K562 (cell line): ENCODE data around the gene INS. TPM values are rescaled to one million over a fixed set of nuclear protein-coding genes. Genes with fewer than 3 reads are reported as not detected.

Experiments used
- ZBED1 ChIP-seq: IDR thresholded peaks from 2 replicates; pipeline ENCODE4 v1.6.1; 2014
- ZFPM2 ChIP-seq: fragments of 250-450 bp; sonication (Bioruptor Pico); IDR thresholded peaks from 2 replicates; pipeline ENCODE4 v1.5.1; 2022; ENCODE audit warnings: mild to moderate bottlenecking
- ZNF146 ChIP-seq: IDR thresholded peaks from one replicate; pipeline ENCODE4 v1.6.1; 2018; ENCODE audit warnings: missing compliant biosample characterization; ENCODE audit not compliant: unreplicated experiment
- ZNF512 ChIP-seq: IDR thresholded peaks from 2 replicates; pipeline ENCODE4 v1.6.1; 2016; ENCODE audit warnings: missing genetic modification characterization, missing compliant biosample characterization
- polyA plus RNA-seq, 8 experiments: library from polyadenylated mRNA; depleted of rRNA in 4 of 8; stranded (reverse) in 5 of 8; unstranded in 3 of 8; fragments of >200 nt; fragmentation: Nextera tagmentation in 2 of 8; fragmentation: Illumina TruSeq in 1 of 8; extraction: Ambion mirVana in 2 of 8; extraction: Trizol in 1 of 8; gene quantifications; 2 replicates each; pipeline versions ENCODE4 v1.2.1 to v1.2.3, GENCODE V29; 2011 to 2014; ENCODE audit warnings: inconsistent platforms in 1 of 8, missing spikeins in 1 of 8
- total RNA-seq, 7 experiments: library from RNA; depleted of rRNA in 6 of 7; stranded (reverse); fragments of >200 nt in 6 of 7; fragmentation: Illumina TruSeq in 2 of 7; extraction: Trizol in 2 of 7; gene quantifications; 2 replicates each; pipeline versions ENCODE4 v1.2.1 to v1.2.3, GENCODE V29; 2011 to 2021; ENCODE audit warnings: low replicate concordance in 1 of 7
- TF ChIP-seq, protein P1 (sequence below): fragments of 250-450 bp; sonication (Bioruptor Pico); IDR thresholded peaks from 2 replicates; pipeline ENCODE4 v1.4.0; 2020; ENCODE audit warnings: borderline replicate concordance
- TF ChIP-seq, protein P2 (sequence below): IDR thresholded peaks from 2 replicates; pipeline ENCODE4 v1.6.1; 2014; ENCODE audit warnings: antibody characterized with exemption

INS gene
- total and polyA plus RNA-seq, 9 of the 15 experiments (the other 6 are each of a cell fraction or from before 2014, with no cell fraction given), result not detected

DNA sequence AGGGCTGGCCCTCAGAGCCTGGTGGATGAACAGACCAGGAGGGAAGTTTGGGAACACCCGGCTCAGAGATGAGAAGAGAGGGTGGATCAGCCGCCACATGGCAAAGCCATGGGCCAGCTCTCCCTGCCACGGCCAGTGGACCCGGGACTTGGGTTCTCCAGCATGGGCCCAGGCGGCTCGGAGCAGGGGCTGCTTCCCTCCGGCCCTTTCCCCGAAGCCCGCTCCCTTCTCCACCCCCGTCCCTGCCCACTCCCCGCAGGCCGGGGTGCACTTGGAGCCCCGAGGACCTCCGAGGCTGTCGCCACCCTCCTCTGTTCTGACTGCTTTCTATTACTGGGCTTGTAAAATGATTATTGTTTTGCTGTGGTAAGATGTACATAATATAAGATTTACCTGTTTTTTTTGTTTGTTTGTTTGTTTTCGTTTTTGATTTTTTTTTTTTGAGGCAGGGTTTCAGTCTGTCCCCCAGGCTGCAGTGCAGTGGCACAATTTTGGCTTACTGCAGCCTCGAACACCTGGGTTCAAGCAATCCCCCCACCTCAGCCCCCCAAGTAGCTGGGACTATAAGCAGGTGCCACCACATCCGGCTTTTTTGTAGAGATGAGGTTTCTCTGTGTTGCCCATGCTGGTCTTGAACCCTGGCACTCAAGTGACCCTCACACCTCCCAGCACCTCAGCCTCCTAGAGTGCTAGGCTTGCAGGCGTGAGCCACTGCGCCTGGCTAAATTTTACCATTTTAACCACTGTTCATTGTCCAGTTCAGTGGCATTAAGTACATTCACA is 21.9 kb upstream of the INS start (continued):
- TF ChIP-seq, protein P1, sequence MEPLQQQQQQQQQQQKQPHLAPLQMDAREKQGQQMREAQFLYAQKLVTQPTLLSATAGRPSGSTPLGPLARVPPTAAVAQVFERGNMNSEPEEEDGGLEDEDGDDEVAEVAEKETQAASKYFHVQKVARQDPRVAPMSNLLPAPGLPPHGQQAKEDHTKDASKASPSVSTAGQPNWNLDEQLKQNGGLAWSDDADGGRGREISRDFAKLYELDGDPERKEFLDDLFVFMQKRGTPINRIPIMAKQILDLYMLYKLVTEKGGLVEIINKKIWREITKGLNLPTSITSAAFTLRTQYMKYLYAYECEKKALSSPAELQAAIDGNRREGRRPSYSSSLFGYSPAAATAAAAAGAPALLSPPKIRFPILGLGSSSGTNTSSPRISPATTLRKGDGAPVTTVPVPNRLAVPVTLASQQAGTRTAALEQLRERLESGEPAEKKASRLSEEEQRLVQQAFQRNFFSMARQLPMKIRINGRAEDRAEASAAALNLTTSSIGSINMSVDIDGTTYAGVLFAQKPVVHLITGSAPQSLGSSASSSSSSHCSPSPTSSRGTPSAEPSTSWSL (CRISPR knock-in tag), result no peak
- TF ChIP-seq, protein P2, sequence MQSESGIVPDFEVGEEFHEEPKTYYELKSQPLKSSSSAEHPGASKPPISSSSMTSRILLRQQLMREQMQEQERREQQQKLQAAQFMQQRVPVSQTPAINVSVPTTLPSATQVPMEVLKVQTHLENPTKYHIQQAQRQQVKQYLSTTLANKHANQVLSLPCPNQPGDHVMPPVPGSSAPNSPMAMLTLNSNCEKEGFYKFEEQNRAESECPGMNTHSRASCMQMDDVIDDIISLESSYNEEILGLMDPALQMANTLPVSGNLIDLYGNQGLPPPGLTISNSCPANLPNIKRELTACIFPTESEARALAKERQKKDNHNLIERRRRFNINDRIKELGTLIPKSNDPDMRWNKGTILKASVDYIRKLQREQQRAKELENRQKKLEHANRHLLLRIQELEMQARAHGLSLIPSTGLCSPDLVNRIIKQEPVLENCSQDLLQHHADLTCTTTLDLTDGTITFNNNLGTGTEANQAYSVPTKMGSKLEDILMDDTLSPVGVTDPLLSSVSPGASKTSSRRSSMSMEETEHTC, result no peak
- no peak for TF ChIP-seq ZNF512
- no peak for TF ChIP-seq ZBED1
- TF ChIP-seq ZFPM2 (CRISPR knock-in tag), result no peak
- TF ChIP-seq ZNF146 (CRISPR knock-in tag), result no peak
